ENCODE data around the gene NAV2.

The NAV2 gene

DNA sequence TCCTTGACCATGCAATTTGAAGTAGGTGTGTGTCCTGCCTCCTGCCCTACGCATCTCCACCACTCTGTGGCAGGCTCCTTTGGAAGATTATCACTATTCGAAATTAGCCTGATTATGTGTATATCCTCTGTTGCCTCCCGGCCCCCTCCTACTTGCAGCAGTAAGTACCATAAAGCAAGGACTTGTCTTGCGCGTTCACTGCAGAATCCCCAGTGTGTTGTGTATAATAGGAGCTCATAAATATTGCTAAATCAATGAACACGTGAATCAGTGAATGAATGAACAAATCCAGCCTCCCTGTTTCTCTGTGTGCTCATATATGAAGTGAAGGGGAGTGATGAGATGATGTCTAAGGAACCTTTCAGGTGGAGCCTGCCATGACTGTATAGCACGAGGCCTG lies 237.0 kb downstream of the NAV2 start:
- H3K4me3 ChIP-seq (ENCODE audit: low read depth, low read length): no peak overlapping the region
- no peak for DNase-seq (ENCODE audit: low read depth)
- TF ChIP-seq, protein P1, sequence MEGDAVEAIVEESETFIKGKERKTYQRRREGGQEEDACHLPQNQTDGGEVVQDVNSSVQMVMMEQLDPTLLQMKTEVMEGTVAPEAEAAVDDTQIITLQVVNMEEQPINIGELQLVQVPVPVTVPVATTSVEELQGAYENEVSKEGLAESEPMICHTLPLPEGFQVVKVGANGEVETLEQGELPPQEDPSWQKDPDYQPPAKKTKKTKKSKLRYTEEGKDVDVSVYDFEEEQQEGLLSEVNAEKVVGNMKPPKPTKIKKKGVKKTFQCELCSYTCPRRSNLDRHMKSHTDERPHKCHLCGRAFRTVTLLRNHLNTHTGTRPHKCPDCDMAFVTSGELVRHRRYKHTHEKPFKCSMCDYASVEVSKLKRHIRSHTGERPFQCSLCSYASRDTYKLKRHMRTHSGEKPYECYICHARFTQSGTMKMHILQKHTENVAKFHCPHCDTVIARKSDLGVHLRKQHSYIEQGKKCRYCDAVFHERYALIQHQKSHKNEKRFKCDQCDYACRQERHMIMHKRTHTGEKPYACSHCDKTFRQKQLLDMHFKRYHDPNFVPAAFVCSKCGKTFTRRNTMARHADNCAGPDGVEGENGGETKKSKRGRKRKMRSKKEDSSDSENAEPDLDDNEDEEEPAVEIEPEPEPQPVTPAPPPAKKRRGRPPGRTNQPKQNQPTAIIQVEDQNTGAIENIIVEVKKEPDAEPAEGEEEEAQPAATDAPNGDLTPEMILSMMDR (IDR thresholded peaks at IDR 0.05; ENCODE audit: low read depth, low read length, missing control alignments): no peak

GRCh38 chr11:19951558-19952115 lies 239.0 kb downstream of the NAV2 start:
- H3K4me3 ChIP-seq (ENCODE audit: low read depth, low read length): no peak overlapping the region
- TF ChIP-seq, protein P1 (IDR thresholded peaks at IDR 0.05; ENCODE audit: low read depth, low read length, missing control alignments): peak; percentile 54
- peak; percentile 42 for DNase-seq (ENCODE audit: low read depth)

- H3K4me3 ChIP-seq (ENCODE audit: low read depth, low read length): no peak overlapping the region
- no peak for DNase-seq (ENCODE audit: low read depth)
- TF ChIP-seq, protein P1 (IDR thresholded peaks at IDR 0.05; ENCODE audit: low read depth, low read length, missing control alignments): no peak
These were observed 239.5 kb downstream of the NAV2 start for GRCh38 chr11:19952116-19952605.

GRCh38 chr11:19952911-19953310 lies 240.3 kb downstream of the NAV2 start:
- no peak for DNase-seq (ENCODE audit: low read depth)
- no peak overlapping the region for H3K4me3 ChIP-seq (ENCODE audit: low read depth, low read length)
- TF ChIP-seq, protein P1 (IDR thresholded peaks at IDR 0.05; ENCODE audit: low read depth, low read length, missing control alignments): no peak

DNA sequence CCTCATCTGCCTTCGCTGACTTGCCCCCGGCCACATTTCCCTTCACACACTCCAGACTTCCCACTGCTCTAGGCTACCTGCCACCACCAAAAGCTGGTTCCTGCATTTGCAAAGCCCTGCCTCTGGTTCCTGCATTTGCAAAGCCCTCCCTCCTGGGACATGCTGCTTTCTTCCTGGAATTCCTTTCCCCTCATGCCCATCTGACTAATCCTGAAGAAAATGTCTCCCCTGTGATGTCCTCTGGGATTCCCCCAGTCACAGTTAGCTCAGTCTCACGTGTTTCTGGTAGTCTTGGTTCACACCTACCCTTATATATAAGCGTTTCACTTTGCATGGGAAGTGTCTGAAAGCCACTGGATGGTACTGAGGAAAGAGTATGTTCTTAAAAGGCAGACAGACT lies 240.7 kb downstream of the NAV2 start:
- H3K4me3 ChIP-seq (ENCODE audit: low read depth, low read length): no peak overlapping the region
- DNase-seq (ENCODE audit: low read depth): no peak
- TF ChIP-seq, protein P1 (IDR thresholded peaks at IDR 0.05; ENCODE audit: low read depth, low read length, missing control alignments): no peak

DNA sequence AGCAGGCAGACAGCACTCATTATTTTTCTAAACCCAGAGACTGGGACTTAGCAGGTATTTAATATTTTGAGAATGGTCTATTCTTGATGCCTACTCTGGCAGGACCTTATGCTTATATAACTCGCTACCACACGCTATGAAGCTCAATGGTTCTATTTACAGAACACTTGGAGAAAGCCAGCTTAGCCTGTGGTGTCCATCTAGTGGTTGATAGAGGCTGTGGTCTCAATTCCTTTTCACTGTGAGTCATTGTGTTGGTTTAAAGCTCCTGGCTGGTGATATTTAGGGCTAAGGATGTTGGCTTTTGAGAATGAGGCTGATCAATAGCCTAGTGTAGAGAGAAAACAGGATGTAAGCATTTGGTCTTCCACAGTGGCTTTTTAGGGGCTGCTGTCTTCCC lies 241.3 kb downstream of the NAV2 start:
- no peak overlapping the region for H3K4me3 ChIP-seq (ENCODE audit: low read depth, low read length)
- TF ChIP-seq, protein P1 (IDR thresholded peaks at IDR 0.05; ENCODE audit: low read depth, low read length, missing control alignments): no peak
- no peak for DNase-seq (ENCODE audit: low read depth)

DNA sequence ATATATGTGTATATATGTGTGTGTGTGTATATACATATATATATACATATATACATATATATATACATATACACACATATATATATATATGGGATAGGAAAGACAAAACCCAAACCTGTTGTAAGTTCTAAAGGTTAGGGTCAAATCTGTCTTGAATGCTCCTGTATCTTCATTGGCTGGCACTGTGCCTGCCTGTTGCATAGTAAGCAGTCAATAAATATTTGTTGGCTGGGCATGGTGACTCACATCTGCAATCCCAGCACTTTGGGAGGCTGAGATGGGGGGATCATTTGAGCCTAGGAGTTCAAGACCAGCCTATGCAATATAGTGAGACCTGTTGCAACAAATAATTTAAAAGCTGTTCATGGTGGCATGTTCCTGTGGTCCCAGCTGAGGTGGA lies 242.3 kb downstream of the NAV2 start:
- H3K4me3 ChIP-seq (ENCODE audit: low read depth, low read length): no peak overlapping the region
- TF ChIP-seq, protein P1 (IDR thresholded peaks at IDR 0.05; ENCODE audit: low read depth, low read length, missing control alignments): no peak
- no peak for DNase-seq (ENCODE audit: low read depth)
